ENCODE measurements around the gene FMN1. TPM values are rescaled to one million over a fixed set of nuclear protein-coding genes. Genes with fewer than 3 reads are reported as not detected.

FMN1 gene
- total RNA-seq, 2 donors from 2014 or later, result 13.7 to 17.1 TPM

GRCh38 chr15:33094336-33094735 is 100.2 kb downstream of the FMN1 start:
- DNase-seq (no peak), ATAC-seq (no peak)
- no peak overlapping the region for H3K4me3 ChIP-seq
- no peaks in the 10 kb centered on the region for H3K36me3 ChIP-seq (replicated peaks in 1 of 2; ENCODE audit: insufficient read depth in 1 of 2, low read depth in 2 of 2)
- H3K9me3 ChIP-seq, result no peaks in the 10 kb centered on the region
- no peak overlapping the region for H3K27ac ChIP-seq
- no peaks in the 10 kb centered on the region for H3K27me3 ChIP-seq
- no peaks in the 10 kb centered on the region for H3K4me1 ChIP-seq
- TF ChIP-seq POLR2A (IDR thresholded peaks at IDR 0.05) (no peak), CTCF (IDR thresholded peaks at IDR 0.05) (no peak)
- intact Hi-C loops (cut with DNase I), result no loop called here
- WGBS, 2 donors, result 41% methylated on average over 2 of the region's 2 CpGs

DNA sequence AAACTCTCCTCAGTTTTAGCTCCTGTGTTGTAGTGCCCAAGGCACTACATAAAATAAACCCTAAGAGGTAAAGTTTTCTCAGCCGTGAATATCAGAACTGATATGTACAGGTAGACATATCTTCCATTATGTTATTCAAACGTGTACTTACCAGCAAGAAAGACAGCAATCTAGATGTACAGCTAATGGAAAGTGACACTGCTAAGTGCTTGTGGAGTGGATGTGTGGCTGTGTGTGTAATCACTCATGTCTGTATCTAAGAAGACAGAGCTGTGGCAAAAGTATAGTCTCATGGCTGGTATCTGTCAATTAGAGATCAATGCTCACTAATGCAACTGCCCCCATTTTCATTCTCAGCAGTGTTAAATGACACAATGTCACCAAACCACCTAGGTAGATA is 101.3 kb downstream of the FMN1 start:
- DNase-seq (no peak), ATAC-seq (no peak)
- H3K27ac ChIP-seq, result no peak overlapping the region
- H3K36me3 ChIP-seq (replicated peaks in 1 of 2; ENCODE audit: insufficient read depth in 1 of 2, low read depth in 2 of 2), result no peaks in the 10 kb centered on the region
- no peaks in the 10 kb centered on the region for H3K4me1 ChIP-seq
- H3K4me3 ChIP-seq, result no peak overlapping the region
- intact Hi-C loops (cut with DNase I), result no loop called here
- TF ChIP-seq POLR2A (IDR thresholded peaks at IDR 0.05) (no peak), CTCF (IDR thresholded peaks at IDR 0.05) (no peak)
- no peaks in the 10 kb centered on the region for H3K27me3 ChIP-seq
- 48 to 65% methylated on average over 2 of the region's 2 CpGs for WGBS, 2 donors
- no peaks in the 10 kb centered on the region for H3K9me3 ChIP-seq

DNA sequence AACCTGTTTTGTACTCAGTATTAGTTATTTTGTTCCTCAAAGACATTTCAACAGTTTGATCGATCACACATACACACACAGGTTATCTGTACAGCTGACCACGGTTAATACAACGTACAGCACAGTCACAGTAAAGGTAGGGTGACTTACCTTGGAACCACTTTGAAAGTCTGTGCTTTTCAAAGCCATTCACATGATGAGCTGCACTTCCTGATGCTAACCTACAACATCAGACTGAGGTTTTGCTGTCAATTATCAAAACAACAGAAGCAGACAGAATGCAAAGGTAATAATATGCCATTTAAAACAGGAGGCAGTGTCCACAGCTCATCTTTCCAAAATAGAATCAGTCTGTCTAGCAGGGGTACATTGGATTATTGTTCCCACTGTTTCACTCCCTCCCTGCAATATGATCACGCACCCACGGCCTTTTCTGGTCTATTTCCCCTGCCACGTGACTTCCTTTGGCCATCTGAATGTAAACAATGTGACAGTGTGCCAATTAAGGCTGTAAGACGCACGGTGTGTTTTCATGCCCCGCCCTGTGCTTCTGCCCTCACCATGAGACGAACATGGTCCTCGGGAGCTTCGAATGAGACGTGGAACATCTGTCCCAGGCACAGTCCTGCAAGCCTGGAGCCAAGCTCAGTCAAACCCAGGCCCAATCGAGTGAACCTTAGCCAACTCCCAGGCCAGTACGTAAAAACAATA is 102.4 kb downstream of the FMN1 start:
- H3K9me3 ChIP-seq, result no peaks in the 10 kb centered on the region
- no peaks in the 10 kb centered on the region for H3K36me3 ChIP-seq (replicated peaks in 1 of 2; ENCODE audit: insufficient read depth in 1 of 2, low read depth in 2 of 2)
- ATAC-seq (no peak), DNase-seq (no peak)
- H3K4me3 ChIP-seq, result no peak overlapping the region
- WGBS, 2 donors, result 61% methylated on average over 15 of the region's 15 CpGs
- H3K27ac ChIP-seq, result no peak overlapping the region
- intact Hi-C loops (cut with DNase I), result no loop called here
- no peaks in the 10 kb centered on the region for H3K4me1 ChIP-seq
- no peak for TF ChIP-seq CTCF (IDR thresholded peaks at IDR 0.05)
- no peak for TF ChIP-seq POLR2A (IDR thresholded peaks at IDR 0.05)
- no peaks in the 10 kb centered on the region for H3K27me3 ChIP-seq

DNA sequence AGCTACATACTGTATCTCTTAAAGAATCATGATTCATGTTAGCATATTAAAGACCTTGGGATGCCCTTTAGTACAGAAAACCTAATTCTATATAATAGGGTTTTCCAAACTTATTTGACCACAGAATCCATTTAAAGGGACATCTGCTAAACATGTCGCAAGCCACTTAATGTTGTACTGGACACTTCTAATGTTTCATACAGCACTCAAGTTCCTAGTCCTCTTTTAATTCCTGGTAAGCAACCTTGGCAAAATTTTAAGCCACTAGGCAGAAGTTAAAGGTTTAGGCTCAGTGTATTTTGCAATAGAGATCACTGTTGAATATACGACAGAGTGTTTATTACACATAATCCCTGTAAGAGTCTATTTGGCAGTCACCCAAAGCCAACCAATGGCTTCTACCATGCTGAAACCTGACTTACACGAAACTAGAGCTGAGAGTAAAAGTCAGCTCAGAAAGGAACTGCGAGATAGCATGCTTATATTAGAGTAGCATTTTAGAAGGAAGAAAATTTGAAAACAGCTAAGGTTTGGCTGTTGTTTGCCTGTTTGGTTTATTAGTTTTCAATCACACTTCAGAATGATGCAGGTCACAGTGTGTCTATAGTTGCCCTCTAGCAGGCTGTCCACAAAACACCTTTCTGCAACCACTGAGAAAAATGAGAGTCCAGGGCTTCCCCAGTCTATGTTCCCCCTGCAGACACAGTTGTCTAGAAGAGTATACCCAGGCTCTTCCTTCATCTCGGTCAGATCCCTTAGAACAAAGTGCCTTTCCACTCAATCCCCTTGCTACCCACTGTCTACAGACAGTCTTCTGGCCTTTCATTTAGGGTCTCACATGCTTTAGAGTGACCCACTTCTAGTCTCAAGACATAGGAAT is 104.4 kb downstream of the FMN1 start:
- H3K36me3 ChIP-seq (replicated peaks in 1 of 2; ENCODE audit: insufficient read depth in 1 of 2, low read depth in 2 of 2), result no peaks in the 10 kb centered on the region
- no peaks in the 10 kb centered on the region for H3K27me3 ChIP-seq
- no peaks in the 10 kb centered on the region for H3K9me3 ChIP-seq
- intact Hi-C loops (cut with DNase I), result no loop called here
- H3K4me1 ChIP-seq, result no peaks in the 10 kb centered on the region
- 58 to 59% methylated on average over 5 of the region's 5 CpGs for WGBS, 2 donors
- H3K4me3 ChIP-seq, result no peak overlapping the region
- ATAC-seq (no peak), DNase-seq (peak in 1 of 4 donors; percentile 28)
- no peak overlapping the region for H3K27ac ChIP-seq
- TF ChIP-seq CTCF (IDR thresholded peaks at IDR 0.05) (no peak), POLR2A (IDR thresholded peaks at IDR 0.05) (no peak)

Data from body of pancreas (tissue), 4 donors.